Measurements from ENCODE around the gene CDC42BPA.

DNA sequence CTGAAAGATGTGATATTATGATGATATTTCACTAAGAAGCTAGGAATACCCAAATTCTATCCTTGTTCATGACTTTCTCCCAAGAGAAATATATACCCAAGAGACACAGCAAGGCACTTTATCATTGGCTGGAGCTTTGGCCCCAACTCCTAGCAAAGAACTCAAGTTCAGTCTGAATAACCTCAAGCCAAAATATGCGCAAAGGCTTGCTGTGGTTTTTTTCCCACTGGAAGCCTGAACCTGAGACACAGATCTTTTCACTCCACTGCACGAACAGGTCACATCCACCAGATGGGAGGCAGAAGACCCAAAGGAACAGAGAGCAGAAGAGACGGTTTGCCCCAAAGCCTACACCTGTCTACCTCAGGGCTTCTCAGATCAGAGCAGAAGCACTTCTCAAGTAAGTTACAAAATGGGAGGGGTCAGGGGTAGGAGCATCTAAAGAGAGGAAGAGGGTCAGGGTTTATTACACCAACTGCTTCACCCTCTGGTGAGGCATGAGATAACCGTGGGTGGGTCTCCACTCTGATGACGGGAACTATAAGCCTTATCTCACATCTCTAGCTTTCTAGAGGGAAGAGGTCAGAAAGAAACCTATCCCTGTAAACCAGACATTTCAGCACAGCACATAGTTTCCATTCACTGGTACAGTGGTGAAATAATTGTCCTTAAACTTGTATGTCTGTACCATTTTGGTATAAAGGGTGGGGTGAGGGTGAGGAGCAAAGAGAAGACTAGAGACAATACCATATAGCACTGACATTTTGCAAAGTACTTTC is 17.1 kb upstream of the CDC42BPA start:
- TF ChIP-seq EZH2 (IDR thresholded peaks at IDR 0.05; ENCODE audit: low read depth, low read length, severe bottlenecking) (no peak), KDM1A (IDR thresholded peaks at IDR 0.05; ENCODE audit: borderline replicate concordance, low read length) (no peak), TAF1 (IDR thresholded peaks at IDR 0.05; ENCODE audit: low read depth, low read length) (no peak), EP300 (IDR thresholded peaks at IDR 0.05; ENCODE audit: borderline replicate concordance in 1 of 2, low read depth in 2 of 2, low read length in 2 of 2) (no peak), POLR2AphosphoS5 (IDR thresholded peaks at IDR 0.05; ENCODE audit: low read depth, low read length) (no peak), RXRA (IDR thresholded peaks at IDR 0.05; ENCODE audit: insufficient read depth, low read depth, low read length) (no peak), CHD1 (IDR thresholded peaks at IDR 0.05; ENCODE audit: low read depth, low read length) (no peak), BCL11A (IDR thresholded peaks at IDR 0.05; ENCODE audit: low read depth in 2 of 2, low read length in 2 of 2) (no peak)
- TF ChIP-seq, protein P1, sequence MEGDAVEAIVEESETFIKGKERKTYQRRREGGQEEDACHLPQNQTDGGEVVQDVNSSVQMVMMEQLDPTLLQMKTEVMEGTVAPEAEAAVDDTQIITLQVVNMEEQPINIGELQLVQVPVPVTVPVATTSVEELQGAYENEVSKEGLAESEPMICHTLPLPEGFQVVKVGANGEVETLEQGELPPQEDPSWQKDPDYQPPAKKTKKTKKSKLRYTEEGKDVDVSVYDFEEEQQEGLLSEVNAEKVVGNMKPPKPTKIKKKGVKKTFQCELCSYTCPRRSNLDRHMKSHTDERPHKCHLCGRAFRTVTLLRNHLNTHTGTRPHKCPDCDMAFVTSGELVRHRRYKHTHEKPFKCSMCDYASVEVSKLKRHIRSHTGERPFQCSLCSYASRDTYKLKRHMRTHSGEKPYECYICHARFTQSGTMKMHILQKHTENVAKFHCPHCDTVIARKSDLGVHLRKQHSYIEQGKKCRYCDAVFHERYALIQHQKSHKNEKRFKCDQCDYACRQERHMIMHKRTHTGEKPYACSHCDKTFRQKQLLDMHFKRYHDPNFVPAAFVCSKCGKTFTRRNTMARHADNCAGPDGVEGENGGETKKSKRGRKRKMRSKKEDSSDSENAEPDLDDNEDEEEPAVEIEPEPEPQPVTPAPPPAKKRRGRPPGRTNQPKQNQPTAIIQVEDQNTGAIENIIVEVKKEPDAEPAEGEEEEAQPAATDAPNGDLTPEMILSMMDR (IDR thresholded peaks at IDR 0.05; ENCODE audit: control extremely low read depth in 1 of 3, insufficient read depth in 1 of 3, low read depth in 1 of 3, low read length in 3 of 3) = no peak
- TF ChIP-seq, protein P2, sequence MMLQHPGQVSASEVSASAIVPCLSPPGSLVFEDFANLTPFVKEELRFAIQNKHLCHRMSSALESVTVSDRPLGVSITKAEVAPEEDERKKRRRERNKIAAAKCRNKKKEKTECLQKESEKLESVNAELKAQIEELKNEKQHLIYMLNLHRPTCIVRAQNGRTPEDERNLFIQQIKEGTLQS (IDR thresholded peaks at IDR 0.05; ENCODE audit: insufficient read depth, low read depth, low read length) = no peak

All from H1 (cell line).